Measurements from ENCODE around the gene NUDT2.

Gene NUDT2

GRCh38 chr9:34371886-34372466 lies 42.6 kb downstream of the NUDT2 start:
- DNase-seq, result no peak

GRCh38 chr9:34372467-34373011 lies 43.2 kb downstream of the NUDT2 start:
- DNase-seq, result no peak

DNA sequence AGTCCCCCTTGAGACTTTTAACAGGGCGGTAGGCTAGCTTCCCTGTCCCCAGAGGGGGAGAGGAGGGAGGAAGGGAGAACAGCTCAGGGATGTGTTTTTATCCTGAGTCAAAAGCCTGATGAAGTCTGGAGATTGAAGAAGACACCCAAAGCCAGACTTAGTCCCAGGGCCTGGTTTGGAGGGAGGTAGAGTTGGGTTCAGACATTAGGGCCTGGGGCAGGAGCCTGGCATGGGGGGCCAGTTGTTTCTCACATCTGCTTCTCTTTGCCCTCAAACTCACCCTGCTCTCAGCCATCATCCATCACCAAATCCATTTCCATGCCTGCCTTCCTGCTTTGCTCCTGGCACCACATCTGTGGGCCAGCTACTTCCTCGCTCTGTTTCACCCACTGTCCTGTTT lies 44.4 kb downstream of the NUDT2 start:
- no peak for DNase-seq

- no peak for DNase-seq
These were observed 45.0 kb downstream of the NUDT2 start for GRCh38 chr9:34374339-34374738.

GRCh38 chr9:34374905-34375552 lies 45.7 kb downstream of the NUDT2 start:
- no peak for DNase-seq

DNA sequence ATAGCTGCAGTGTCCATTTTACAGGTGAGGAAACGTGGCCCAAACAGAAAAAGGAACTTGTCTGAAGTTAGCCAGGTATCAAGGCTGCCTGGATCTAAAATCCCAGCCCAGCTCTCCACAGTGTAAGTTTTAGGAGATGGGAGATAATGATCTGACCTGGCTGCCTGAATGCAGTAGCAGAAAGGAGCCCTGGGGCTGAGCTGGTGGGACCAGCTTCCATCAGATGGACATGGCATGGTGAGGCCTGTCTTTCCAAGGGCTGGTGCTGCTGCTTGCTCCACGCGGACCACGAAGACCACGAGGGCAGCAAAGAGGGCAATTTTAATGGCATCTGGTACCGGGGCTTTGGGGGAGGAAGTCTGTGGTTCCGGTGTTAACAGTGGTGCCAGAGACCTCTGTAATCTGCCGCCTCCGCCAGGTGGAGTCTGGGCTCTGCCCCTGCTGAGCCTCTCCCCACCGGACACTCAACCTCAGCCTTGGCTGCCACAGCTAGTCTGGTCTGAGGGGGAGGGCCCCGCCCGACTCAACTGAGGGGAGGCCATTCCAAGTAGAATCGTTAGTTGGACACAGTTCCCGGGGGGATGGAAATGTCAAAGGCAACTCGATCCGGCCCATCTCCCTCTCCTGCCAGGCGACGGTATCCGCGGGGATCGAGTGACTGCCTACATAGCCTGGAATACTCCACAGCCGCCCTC lies 46.7 kb downstream of the NUDT2 start:
- DNase-seq, result peak; percentile 33

DNA sequence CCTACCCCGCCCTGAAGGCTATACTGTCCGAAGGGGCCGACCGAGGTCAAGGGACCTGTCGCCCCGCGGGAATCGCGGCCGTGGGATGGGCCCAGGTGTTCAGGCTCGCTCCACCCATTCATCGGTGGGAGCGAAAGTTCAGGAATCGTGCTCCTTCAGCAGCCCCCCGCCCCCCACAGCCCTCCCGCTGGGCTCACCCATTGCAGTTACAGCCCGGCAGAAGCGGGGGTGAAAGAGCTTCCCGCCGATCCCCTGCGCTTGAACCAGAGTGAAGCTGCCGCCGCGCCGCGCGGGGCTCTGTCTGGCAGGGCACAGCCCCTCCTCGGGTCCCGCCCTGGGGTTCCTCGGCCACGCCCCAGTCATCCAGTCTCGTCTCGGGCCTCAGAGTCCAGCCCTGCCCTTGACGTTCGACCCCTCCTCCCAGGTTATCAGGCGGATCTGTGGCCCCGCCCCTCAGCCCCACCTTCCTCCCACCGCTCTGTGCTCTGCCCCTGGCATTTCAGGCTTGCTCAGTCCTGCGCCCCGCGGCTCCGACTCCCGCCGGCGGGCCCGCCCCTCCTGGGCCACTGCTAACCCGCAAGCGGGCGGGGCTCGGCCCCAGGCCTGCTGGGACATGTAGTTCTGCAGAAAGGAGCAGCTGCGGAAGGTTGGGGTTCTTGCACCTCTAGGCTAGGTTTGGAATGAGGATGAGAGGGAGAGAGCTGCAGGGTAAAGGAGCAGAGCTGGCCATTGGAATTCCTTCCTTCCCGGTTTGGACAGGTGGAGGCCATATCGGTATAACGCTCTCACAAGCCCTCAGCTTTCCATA lies 47.4 kb downstream of the NUDT2 start, which contains the start of gene MYORG:
MYORG (minus strand) TSS at position 303 of the 808 bp plus-strand sequence. CDS start 3,955 bp downstream, outside the sequence.
- DNase-seq, result peak; percentile 91

DNA sequence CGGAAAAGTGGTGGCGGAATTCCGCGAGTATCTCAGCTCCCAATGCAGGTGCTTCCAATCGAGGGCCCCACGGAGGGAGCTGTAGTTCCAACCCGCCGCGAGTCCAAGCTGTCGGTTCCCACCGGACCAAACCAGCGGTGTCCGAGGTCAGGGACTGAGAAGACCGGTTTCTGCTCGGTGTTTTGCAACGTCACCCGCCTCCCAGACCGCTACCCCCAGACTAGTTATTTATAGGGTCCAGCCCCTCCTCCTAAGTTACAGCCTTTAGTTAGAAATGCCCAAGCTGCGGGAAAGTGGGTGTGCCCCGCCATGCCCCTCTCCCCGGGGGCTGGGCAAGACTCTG lies 48.0 kb downstream of the NUDT2 start:
- no peak for DNase-seq

DNA sequence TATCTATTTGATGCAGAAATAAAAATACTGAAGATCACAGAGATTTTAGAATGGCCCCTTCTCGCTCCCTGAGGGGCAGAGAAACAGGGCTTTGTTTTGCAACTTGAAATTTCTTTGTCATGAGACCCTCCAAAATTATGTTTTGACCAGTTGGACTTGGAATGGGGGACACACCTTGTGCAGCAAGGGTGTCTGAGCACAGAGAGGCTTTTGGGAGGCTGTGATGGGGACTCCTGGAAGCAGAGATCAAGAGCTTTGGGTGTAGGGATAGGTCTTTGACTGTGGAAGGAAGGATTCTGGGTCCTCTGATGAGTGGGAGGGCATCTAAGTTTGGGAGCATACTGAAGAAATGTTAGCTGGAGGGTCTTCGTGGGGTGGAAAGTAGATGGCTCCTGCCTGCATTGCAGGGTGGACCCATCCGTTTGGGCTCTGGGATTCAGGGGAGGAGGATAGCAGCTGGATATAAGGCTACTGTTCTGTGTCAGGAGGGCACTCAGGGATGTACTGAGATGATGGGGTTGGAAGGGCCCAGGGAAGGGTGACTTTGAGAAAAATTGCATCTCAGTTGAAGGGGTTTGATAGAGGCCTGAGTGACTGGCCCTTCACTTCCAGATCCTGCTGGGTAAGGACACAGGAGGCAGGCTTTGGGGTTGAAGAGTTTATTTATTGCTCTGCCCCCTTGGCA lies 49.1 kb downstream of the NUDT2 start:
- DNase-seq, result no peak

- DNase-seq, result peak; percentile 89
These were observed 50.1 kb downstream of the NUDT2 start for GRCh38 chr9:34379334-34380033.

DNA sequence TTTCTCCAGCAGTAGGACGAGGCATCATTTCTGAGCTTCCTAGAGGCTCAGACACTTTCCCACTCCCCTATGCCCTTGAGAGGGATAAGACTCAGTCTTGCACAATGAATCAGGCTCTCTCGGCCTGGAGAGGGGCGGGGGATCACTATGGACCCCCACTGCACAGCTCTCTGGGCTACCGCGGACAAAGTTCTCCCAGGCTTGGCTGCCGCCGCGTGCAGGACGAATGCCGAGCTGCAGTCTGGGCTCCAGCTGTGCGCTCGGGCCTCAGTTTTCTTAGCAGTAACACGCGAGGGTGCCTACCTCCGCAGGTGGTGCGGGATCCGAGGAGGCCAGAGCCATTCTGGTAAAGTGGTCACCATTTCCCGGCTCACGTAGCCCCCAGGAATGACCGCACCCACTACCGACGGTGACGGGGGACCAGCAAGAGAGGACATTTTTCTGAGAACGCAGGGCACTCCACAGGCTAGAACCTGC lies 50.7 kb downstream of the NUDT2 start:
- no peak for DNase-seq

- peak; percentile 21 for DNase-seq
These were observed 51.3 kb downstream of the NUDT2 start for GRCh38 chr9:34380511-34381315.

DNA sequence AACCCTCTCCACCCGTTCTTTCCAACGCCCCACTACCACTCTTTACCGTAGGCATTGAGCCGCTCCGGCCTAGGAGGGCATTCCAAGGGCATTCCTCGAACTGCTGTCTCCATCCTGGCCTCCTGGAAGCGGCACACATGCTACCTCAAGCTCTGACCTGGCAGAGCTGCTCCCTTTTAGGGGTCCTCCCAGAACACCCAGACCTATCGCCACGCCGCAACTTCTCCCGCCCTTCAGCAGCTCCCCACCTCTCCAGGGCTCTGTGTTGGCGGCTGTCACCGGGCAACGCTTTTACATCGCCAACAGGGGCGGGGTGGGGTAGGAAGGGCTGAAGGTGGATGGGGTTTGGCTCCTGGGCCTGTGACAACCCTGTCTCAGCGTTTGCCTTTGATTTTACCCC lies 52.0 kb downstream of the NUDT2 start:
- DNase-seq, result no peak

- DNase-seq, result no peak
These were observed 52.7 kb downstream of the NUDT2 start for GRCh38 chr9:34382054-34382453.

- DNase-seq, result no peak
These were observed 53.5 kb downstream of the NUDT2 start for GRCh38 chr9:34382879-34383278.

- DNase-seq, result no peak
These were observed 54.5 kb downstream of the NUDT2 start for GRCh38 chr9:34383904-34384303.

DNA sequence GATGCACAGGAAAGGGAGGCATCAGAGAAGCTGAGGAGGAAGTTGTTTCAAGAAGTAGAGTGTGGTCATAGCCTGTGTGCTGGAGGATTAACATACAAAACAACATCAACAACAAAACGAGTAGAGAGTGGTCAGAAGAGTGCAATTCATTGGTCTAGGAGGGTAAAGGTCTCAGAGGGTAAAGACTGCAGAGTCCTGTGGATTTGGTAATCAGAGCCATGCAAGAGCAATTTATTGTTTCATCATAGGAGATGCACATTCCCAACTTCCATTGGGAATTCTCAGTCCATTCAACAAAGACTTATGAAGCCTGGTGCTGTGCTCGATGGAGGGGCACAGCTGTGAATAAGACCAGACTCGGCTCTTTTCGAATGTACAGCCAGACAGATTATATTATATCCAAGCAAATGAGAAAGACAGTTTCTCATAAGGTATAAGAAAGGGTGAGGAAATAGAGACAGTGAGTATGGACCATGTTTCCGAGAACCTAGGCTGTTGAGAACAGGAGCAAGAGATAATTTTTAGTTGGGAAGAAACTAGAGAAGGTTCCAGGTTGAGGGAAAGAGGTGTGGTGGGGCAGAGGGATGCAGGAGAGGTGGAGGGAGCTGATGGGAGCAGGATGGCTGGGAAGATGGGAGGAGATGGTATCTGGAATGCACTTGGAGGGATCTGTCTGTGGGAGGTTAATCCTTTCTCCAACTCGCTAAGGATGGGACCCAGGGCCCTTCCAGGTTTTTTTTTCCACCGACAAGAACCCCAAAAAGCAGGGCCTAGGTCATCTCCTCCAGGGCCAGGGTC lies 55.2 kb downstream of the NUDT2 start:
- DNase-seq, result no peak

- no peak for DNase-seq
These were observed 56.3 kb downstream of the NUDT2 start for GRCh38 chr9:34385561-34386230.

DNA sequence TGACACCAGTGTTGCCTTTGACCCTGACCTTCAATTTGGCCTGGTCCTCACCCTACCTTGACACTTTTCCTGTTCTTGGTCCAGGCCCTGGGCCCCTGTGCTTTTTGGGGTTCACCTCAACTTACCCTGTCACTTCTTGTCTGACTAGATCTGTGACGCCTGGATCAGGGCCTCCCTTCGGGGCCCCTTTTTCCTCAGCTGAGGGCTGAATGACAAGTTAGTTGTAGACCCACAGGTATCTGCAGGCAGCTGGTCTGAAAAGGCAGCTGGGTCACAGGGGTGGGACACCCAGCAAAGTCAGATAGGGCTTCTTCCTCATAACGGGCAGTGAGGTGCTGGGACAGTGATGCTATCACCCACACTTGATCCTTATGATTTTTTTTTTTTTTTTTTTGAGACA lies 57.3 kb downstream of the NUDT2 start:
- no peak for DNase-seq

Measured in kidney glomerular epithelial cell (primary cell).